ENCODE data around the gene SC5D.
A peak's percentile ranks its signal among the peaks of the same experiment; 100 is the strongest.

SC5D gene

DNA sequence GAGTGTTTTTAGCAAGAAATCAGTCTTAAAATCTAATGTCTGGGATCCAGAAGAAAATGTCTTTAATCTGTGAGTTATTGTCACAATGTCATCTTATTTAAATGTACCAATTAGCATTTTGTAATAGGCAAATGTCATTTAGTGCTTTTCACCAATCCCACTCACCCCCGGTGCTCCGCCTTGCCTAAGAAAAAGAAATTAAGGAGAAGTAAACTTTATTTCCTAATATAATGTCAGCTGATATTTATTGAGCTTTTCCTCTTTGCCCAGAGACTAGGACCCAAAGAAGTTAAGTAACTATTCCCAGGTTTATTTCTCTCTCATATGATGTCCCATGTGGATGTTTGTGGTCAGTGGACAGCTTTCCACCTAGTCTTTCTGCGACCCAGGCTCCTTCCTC is 16.2 kb downstream of the SC5D start:
- Histone ChIP-seq H3K9me3 (ENCODE audit: control insufficient read depth, low read length) (no peaks in the 10 kb centered on the region), H3K4me3 (ENCODE audit: insufficient read depth, low read depth, low read length, poor library complexity, severe bottlenecking) (no peak overlapping the region), H3K36me3 (ENCODE audit: control insufficient read depth, insufficient read depth, low read length) (peaks cover 34% of the 10 kb centered on the region), H3K4me1 (ENCODE audit: control insufficient read depth, insufficient read depth, low read length, poor library complexity, severe bottlenecking) (no peaks in the 10 kb centered on the region), H3K27ac (ENCODE audit: insufficient read depth, low read length, poor library complexity, severe bottlenecking) (no peak overlapping the region), H3K27me3 (replicated peaks; ENCODE audit: control insufficient read depth, insufficient read depth, low read length, poor library complexity, severe bottlenecking) (no peaks in the 10 kb centered on the region)
- no peak for DNase-seq

DNA sequence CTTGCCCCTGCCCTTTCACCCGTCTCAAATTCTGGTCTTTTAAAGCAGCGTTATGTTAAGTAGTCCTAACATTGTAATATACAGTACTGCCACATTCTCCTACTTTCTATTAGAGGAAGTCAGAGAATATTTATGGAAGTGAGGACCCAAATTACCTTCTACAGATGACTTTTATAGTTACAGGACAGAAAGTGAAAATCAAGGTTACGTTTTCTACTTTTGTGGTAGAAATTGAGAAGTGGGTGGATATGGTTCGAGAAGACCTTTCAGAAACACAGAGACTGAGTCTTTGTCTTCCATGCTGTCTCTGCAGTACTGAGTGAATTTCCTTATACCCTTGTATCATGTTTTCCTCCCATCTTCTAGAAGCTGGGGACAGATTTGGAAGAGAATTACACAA is 17.1 kb downstream of the SC5D start:
- Histone ChIP-seq H3K4me3 (ENCODE audit: insufficient read depth, low read depth, low read length, poor library complexity, severe bottlenecking) (no peak overlapping the region), H3K4me1 (ENCODE audit: control insufficient read depth, insufficient read depth, low read length, poor library complexity, severe bottlenecking) (no peaks in the 10 kb centered on the region), H3K36me3 (ENCODE audit: control insufficient read depth, insufficient read depth, low read length) (peaks cover 27% of the 10 kb centered on the region), H3K27me3 (replicated peaks; ENCODE audit: control insufficient read depth, insufficient read depth, low read length, poor library complexity, severe bottlenecking) (no peaks in the 10 kb centered on the region), H3K27ac (ENCODE audit: insufficient read depth, low read length, poor library complexity, severe bottlenecking) (no peak overlapping the region), H3K9me3 (ENCODE audit: control insufficient read depth, low read length) (no peaks in the 10 kb centered on the region)
- DNase-seq, result no peak

DNA sequence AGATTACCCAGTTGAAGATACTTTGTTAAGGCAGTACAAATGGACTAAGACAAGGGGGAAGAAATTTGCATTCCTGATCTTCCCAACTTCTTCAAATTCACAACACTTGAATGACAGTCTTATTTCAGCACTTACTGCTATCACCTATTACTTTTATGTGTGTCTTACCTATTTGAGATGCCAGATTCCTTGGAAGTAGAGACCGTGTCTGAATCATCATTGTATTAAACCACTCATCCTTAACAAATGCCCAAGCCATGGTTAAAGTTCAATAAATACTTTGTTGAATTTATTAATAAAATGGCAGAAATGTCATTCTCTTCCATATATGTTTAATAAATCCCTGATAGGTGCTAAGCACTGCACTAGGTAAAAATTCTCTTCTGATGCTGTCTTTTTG is 18.3 kb downstream of the SC5D start:
- Histone ChIP-seq H3K36me3 (ENCODE audit: control insufficient read depth, insufficient read depth, low read length) (peaks cover 24% of the 10 kb centered on the region), H3K27me3 (replicated peaks; ENCODE audit: control insufficient read depth, insufficient read depth, low read length, poor library complexity, severe bottlenecking) (no peaks in the 10 kb centered on the region), H3K4me1 (ENCODE audit: control insufficient read depth, insufficient read depth, low read length, poor library complexity, severe bottlenecking) (no peaks in the 10 kb centered on the region), H3K4me3 (ENCODE audit: insufficient read depth, low read depth, low read length, poor library complexity, severe bottlenecking) (no peak overlapping the region), H3K27ac (ENCODE audit: insufficient read depth, low read length, poor library complexity, severe bottlenecking) (no peak overlapping the region), H3K9me3 (ENCODE audit: control insufficient read depth, low read length) (no peaks in the 10 kb centered on the region)
- DNase-seq, result no peak

DNA sequence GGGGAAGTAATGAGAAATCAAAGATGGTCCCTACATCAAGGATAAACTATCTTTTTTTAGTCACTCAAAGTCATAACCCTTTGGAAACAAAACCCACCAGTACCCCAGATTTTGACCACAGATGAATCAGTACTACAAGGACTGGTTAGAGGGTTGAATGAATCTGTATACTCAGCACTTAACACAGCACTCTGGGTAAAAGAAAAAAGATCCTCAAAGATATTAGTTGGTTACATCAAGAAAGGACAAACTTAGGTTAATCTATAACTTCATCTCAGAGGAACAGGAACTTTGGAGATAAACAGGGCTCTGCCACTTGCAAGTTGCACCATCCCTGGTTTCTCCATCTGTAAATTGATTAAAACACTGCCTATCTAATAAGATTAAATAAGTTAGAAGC is 18.8 kb downstream of the SC5D start:
- H3K27ac ChIP-seq (ENCODE audit: insufficient read depth, low read length, poor library complexity, severe bottlenecking), result no peak overlapping the region
- no peak overlapping the region for H3K4me3 ChIP-seq (ENCODE audit: insufficient read depth, low read depth, low read length, poor library complexity, severe bottlenecking)
- H3K9me3 ChIP-seq (ENCODE audit: control insufficient read depth, low read length), result no peaks in the 10 kb centered on the region
- DNase-seq, result no peak
- H3K27me3 ChIP-seq (replicated peaks; ENCODE audit: control insufficient read depth, insufficient read depth, low read length, poor library complexity, severe bottlenecking), result no peaks in the 10 kb centered on the region
- peaks cover 24% of the 10 kb centered on the region for H3K36me3 ChIP-seq (ENCODE audit: control insufficient read depth, insufficient read depth, low read length)
- H3K4me1 ChIP-seq (ENCODE audit: control insufficient read depth, insufficient read depth, low read length, poor library complexity, severe bottlenecking), result no peaks in the 10 kb centered on the region

DNA sequence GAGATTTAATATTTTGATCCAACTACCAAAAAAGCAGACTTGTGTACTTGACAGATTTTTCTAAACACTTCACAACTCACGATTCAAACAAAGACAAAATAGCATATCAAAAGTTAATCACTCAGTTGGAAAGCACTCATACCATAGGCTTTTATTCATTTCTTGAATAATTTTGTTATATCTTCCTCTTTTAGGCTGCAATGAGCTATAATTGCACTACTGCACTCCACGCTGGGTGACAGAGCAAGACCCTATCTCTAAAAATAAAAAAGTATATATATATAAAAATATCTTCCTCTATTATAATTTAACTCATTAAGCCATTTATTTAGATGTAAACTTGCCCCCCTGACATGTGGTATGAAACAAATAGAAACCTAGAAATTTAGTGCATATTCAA is 19.9 kb downstream of the SC5D start:
- DNase-seq, result no peak
- H3K36me3 ChIP-seq (ENCODE audit: control insufficient read depth, insufficient read depth, low read length), result peaks cover 14% of the 10 kb centered on the region

DNA sequence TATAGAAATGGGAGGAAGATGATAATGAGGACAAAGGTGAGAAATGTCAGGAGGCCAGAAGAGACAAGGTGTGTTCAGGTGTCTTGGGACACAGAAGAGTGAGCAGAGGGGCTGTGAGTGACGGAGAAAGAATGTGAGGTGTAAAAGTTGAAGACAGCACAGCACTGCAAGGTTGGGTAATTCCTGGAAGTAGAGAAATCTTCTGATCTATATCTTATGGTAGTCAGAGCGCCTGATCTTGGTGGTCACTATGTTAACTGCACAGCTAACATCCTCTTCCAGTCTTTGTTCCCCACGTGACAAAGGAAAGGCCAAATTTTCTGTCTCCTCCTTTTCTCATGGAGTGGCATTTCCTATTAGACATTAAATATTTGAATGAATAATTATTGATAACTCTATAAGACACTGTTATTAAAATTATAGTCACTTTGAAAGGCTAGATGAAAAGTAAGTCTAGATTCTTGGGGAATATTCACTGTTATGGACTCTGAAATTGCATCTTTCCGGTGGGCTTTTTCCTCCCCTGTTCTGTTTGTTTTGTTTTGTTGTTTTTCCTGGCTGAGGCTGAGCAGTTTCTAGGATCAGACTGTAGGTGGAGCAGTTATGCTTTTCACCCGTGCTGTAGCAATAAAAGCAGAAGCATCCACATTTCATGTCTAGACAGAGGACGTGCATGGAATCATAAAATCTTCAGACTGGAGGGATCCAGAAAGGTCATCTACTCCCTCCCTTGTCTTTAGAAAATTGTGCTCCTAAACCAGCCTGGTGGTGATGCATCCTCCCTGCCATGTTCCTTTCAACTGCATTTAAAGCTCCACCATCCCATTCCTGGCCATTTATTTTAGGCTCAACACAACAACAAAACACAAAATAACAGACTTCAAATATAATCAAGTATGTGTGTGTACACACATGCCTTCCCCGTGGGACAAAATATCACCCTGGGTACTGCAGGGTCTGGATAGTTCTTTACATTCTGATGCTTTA is 26.6 kb downstream of the SC5D start:
- H3K27me3 ChIP-seq (replicated peaks; ENCODE audit: control insufficient read depth, insufficient read depth, low read length, poor library complexity, severe bottlenecking), result no peaks in the 10 kb centered on the region
- DNase-seq, result peak in 2 of 3 donors; percentile 3 to 21
- H3K4me3 ChIP-seq (ENCODE audit: insufficient read depth, low read depth, low read length, poor library complexity, severe bottlenecking), result no peak overlapping the region
- H3K9me3 ChIP-seq (ENCODE audit: control insufficient read depth, low read length), result no peaks in the 10 kb centered on the region
- peaks cover 3% of the 10 kb centered on the region for H3K4me1 ChIP-seq (ENCODE audit: control insufficient read depth, insufficient read depth, low read length, poor library complexity, severe bottlenecking)
- H3K27ac ChIP-seq (ENCODE audit: insufficient read depth, low read length, poor library complexity, severe bottlenecking), result no peak overlapping the region
- no peaks in the 10 kb centered on the region for H3K36me3 ChIP-seq (ENCODE audit: control insufficient read depth, insufficient read depth, low read length)

More for the DNA sequence above, 19.9 kb downstream of the SC5D start:
- H3K4me1 ChIP-seq (ENCODE audit: control insufficient read depth, insufficient read depth, low read length, poor library complexity, severe bottlenecking), result no peaks in the 10 kb centered on the region
- no peak overlapping the region for H3K27ac ChIP-seq (ENCODE audit: insufficient read depth, low read length, poor library complexity, severe bottlenecking)
- no peaks in the 10 kb centered on the region for H3K27me3 ChIP-seq (replicated peaks; ENCODE audit: control insufficient read depth, insufficient read depth, low read length, poor library complexity, severe bottlenecking)
- H3K4me3 ChIP-seq (ENCODE audit: insufficient read depth, low read depth, low read length, poor library complexity, severe bottlenecking), result no peak overlapping the region
- no peaks in the 10 kb centered on the region for H3K9me3 ChIP-seq (ENCODE audit: control insufficient read depth, low read length)

DNA sequence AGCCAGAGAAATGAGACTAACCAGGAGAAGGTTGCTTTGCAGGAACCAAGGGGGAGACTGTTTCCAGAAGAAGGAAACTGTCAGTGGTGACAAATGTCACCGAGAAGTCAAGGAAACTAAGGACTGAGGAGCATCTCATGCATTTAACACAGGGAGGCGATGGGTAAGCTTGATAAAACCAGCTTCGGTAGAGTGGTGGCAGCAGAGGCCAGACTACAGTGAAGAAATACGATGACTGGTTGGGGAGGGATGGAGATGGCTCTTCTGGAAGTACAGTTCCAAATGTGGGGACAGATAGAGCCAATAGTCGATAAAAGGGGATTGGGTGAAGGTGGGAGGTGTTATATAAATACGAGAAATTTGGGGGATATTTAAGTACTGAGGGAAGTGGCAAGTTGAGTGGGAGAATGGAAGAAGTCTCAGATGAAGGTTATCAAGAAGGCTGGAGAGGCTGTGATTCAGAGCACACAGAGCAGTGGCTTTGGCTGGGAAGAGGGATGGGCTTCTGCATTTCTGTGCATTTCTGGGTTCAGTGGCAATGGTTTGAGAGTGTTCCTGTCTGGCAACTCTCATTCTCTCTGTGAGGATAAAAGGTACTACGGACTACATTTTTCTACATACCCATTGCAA is 29.2 kb downstream of the SC5D start:
- Histone ChIP-seq H3K36me3 (ENCODE audit: control insufficient read depth, insufficient read depth, low read length) (no peaks in the 10 kb centered on the region), H3K27ac (ENCODE audit: insufficient read depth, low read length, poor library complexity, severe bottlenecking) (no peak overlapping the region), H3K9me3 (ENCODE audit: control insufficient read depth, low read length) (no peaks in the 10 kb centered on the region), H3K4me1 (ENCODE audit: control insufficient read depth, insufficient read depth, low read length, poor library complexity, severe bottlenecking) (peaks cover 3% of the 10 kb centered on the region), H3K4me3 (ENCODE audit: insufficient read depth, low read depth, low read length, poor library complexity, severe bottlenecking) (no peak overlapping the region), H3K27me3 (replicated peaks; ENCODE audit: control insufficient read depth, insufficient read depth, low read length, poor library complexity, severe bottlenecking) (no peaks in the 10 kb centered on the region)
- peak in 1 of 3 donors; percentile 10 for DNase-seq

DNA sequence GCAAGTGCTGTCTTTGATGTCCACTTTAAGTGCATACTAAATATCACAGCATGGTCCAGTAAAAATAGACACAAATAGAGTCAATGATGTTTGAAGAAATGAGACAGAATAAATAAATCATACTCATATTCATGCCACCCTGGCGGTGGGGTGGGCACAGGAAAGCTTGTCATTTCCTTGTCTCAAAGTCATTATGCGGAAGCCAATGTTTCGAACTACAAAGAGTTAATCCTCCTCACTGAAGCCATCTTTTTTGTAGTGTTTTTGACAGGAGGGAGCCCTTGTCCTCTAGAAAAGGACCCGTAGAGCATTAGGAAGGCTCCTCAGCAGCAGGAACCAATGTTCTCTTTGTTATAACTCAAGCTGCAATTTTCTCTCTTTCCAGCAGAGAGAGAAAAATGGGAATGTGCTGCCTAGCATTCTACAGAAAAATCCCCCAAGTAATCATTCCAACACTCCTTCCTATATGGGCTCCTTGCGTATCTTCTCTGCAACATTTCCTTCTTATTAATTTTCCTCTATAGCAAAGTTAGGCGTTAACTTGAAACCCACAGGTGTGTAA is 30.6 kb downstream of the SC5D start:
- Histone ChIP-seq H3K9me3 (ENCODE audit: control insufficient read depth, low read length) (no peaks in the 10 kb centered on the region), H3K4me1 (ENCODE audit: control insufficient read depth, insufficient read depth, low read length, poor library complexity, severe bottlenecking) (peaks cover 12% of the 10 kb centered on the region), H3K27ac (ENCODE audit: insufficient read depth, low read length, poor library complexity, severe bottlenecking) (no peak overlapping the region), H3K36me3 (ENCODE audit: control insufficient read depth, insufficient read depth, low read length) (no peaks in the 10 kb centered on the region), H3K27me3 (replicated peaks; ENCODE audit: control insufficient read depth, insufficient read depth, low read length, poor library complexity, severe bottlenecking) (no peaks in the 10 kb centered on the region), H3K4me3 (ENCODE audit: insufficient read depth, low read depth, low read length, poor library complexity, severe bottlenecking) (no peak overlapping the region)
- no peak for DNase-seq

DNA sequence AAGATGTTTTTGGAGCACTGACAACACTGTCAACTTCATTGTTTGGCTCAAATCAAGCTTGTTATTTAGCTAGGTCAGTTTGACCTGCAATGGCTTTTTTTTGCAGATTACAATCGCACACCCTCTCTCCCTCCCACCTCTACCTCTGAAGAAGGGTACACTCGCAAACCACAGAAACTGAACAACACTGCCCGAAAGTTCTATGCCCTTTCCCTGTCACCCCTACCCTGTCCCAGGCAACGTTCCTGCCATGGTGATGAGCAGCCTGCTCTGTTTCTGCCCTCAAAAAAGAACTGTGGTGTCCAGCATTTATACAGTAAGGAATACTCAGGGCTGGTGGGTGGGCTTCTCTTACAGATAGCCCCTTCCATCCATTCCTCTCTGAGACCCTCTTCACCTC is 33.7 kb downstream of the SC5D start:
- Histone ChIP-seq H3K4me1 (ENCODE audit: control insufficient read depth, insufficient read depth, low read length, poor library complexity, severe bottlenecking) (peaks cover 19% of the 10 kb centered on the region), H3K27me3 (replicated peaks; ENCODE audit: control insufficient read depth, insufficient read depth, low read length, poor library complexity, severe bottlenecking) (no peaks in the 10 kb centered on the region), H3K36me3 (ENCODE audit: control insufficient read depth, insufficient read depth, low read length) (no peaks in the 10 kb centered on the region), H3K27ac (ENCODE audit: insufficient read depth, low read length, poor library complexity, severe bottlenecking) (no peak overlapping the region), H3K4me3 (ENCODE audit: insufficient read depth, low read depth, low read length, poor library complexity, severe bottlenecking) (no peak overlapping the region), H3K9me3 (ENCODE audit: control insufficient read depth, low read length) (no peaks in the 10 kb centered on the region)
- DNase-seq, result no peak

DNA sequence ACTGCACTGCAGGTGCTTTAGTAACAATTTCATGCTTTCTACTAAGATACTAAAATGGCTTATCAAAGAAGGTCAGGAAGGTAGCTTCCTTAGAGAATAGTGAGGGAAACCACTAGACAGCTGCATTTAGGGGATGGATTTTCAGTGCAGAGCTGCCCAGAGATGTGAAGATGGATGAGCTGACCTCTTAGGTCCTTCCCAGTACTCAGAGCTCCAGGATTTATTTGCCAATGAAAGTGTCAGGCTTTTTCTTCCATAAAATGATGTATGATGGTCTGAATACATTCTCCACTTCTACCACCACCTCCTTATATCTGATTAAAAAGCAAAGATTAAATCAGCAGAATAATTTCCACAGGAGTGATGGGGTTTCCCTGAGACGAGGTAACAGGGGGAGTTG is 35.0 kb downstream of the SC5D start:
- Histone ChIP-seq H3K4me3 (ENCODE audit: insufficient read depth, low read depth, low read length, poor library complexity, severe bottlenecking) (no peak overlapping the region), H3K36me3 (ENCODE audit: control insufficient read depth, insufficient read depth, low read length) (no peaks in the 10 kb centered on the region), H3K4me1 (ENCODE audit: control insufficient read depth, insufficient read depth, low read length, poor library complexity, severe bottlenecking) (peaks cover 19% of the 10 kb centered on the region), H3K27ac (ENCODE audit: insufficient read depth, low read length, poor library complexity, severe bottlenecking) (peak overlapping the region; percentile 24), H3K9me3 (ENCODE audit: control insufficient read depth, low read length) (no peaks in the 10 kb centered on the region), H3K27me3 (replicated peaks; ENCODE audit: control insufficient read depth, insufficient read depth, low read length, poor library complexity, severe bottlenecking) (no peaks in the 10 kb centered on the region)
- no peak for DNase-seq
